Posterior vena cava (tissue), 2 donors: ENCODE data around the gene SREK1IP1. TPM values are rescaled to one million over a fixed set of nuclear protein-coding genes. Genes with fewer than 3 reads are reported as not detected.

Experiments
- DNase-seq: peaks from one replicate; pipeline ENCODE4 v3.0.0-alpha.2; 2020; ENCODE audit warnings: low spot score
- intact Hi-C, 2 donors: fragments of 100-400 bp; cut with DNase I; formaldehyde crosslinking; loops; one replicate each; pipeline versions ENCODE4 v1.14.1 to v1.14.2; 2022 to 2023
- long read RNA-seq, 2 donors: library from polyadenylated mRNA; unstranded; transcript quantifications; one replicate each; pipeline ENCODE4 v2.0.0, GENCODE V29; 2020 to 2021
- total RNA-seq, 2 donors: library from RNA; stranded (reverse); fragmentation: NEBNext Ultra II Directional; extraction: Animal tissue kit (Norgen Biotek cat#: 25700); gene quantifications; one replicate each; pipeline ENCODE4 v1.2.1, GENCODE V29; 2021
- donor health status: DM: yes; HTN: yes; CAD: no.
- donor health status: DM: yes; HTN: yes; CAD: no.

SREK1IP1 gene
- total RNA-seq = 10 to 100 TPM; 22.9 to 24.6 TPM
- long read RNA-seq, donor 1, full-length matches to known transcripts = 5 of 10 reads
- long read RNA-seq, donor 1, partial matches to known transcripts = 1 of 10 reads
- long read RNA-seq, donor 1, other reads (novel, unspliced or antisense) = 4 of 10 reads
- long read RNA-seq, donor 2, partial matches to known transcripts = 1 of 4 reads
- long read RNA-seq, donor 2, other reads (novel, unspliced or antisense) = 2 of 4 reads

DNA sequence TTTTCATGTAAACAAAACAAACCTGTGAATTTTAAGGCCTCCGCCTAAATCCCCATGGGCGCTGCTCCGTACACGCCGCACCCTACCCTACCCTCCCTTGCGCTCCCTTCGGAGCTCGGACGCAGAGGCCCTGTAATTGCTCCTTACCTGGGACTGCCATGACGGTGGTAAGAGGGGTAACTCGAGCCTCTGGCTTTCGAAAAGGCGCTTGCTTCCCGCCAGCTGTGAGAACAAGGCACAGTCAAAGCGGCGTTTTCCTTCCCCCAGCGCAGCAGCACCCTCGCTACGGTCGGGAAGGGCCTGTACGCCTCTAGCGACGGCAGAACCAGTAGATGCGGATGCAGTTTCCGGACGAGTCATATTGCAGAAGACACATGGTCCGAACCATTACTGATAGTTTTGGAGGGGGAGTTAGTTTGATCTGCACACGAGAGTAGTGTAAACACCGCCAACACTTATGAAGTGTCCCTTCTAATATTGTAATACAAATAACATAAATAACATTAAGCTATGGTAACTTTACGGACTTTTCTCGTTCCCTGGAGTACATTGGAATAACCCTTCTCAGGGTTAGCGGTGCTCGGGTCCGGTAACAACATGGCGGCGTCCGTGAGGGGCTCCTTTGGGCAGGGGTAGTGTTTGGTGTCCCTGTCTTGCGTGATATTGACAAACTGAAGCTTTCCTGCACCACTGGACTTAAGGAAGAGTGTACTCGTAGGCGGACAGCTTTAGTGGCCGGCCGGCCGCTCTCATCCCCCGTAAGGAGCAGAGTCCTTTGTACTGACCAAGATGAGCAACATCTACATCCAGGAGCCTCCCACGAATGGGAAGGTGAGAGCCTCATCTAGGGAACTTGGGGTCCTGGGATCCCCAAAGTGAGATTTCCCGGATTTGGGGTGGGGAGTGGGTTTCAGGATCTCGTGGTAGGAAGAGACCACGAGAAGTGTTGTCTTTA is at the start of gene SREK1IP1, which contains the start of gene CWC27:
Gene SREK1IP1, minus strand, starts transcription at position 334 of the 955 bp plus-strand sequence. Its CDS starts 174 bp downstream, at position 160.
Gene CWC27, plus strand, starts transcription at position 573 of the 955 bp plus-strand sequence. Its CDS starts 217 bp downstream, at position 790.
- intact Hi-C loops = no loop called here

DNA sequence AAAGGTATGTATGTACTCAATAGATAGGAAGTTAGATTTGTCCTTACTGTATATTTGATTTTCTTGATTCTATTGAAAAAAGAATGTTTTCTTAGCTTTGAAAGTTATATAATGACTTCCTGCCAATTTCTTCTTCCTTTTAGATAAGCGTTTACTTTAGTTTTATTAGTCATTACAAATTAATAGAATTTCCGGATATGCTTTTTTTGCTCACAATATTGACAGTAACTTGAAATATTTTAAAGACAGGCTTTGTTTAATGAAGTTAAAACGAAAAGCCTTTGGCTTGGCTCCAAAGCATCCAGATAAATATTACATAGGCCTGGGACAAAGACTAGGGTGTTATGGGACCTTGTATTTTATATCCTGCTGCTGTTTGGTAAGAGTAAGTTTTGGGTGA is 49.8 kb upstream of the SREK1IP1 start:
- no peak for DNase-seq
- intact Hi-C loops = loop anchor here (10.0 kb wide), 1 partner anchor 667 kb away; the partner anchor contains the start of gene ADAMTS6 (in 2 of the 2)

More for the DNA sequence above, at the start of gene SREK1IP1, which contains the start of gene CWC27:
- DNase-seq = peak; percentile 93

DNA sequence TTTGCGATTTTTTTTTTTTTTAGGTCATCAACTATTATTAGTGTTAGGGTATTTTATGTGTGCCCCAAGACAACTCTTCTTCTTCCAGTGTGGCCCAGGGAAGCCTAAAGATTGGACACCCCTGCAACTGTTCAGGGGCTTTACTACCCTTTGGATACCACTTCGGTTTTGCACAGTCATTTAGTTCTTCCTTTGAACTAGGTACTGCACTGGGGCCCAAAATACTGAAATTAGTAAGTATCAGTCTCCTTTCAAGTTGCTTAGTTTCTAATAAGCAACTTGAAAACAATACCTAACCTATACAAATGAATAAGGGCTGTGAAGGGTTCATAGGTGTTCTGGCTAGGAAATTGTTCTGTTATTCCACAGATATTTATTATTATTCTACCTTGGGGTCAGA is 45.6 kb upstream of the SREK1IP1 start:
- intact Hi-C loops = loop anchor here (10.0 kb wide), 1 partner anchor 671 kb away; the partner anchor contains the start of gene ADAMTS6 (in 2 of the 2)
- no peak for DNase-seq

DNA sequence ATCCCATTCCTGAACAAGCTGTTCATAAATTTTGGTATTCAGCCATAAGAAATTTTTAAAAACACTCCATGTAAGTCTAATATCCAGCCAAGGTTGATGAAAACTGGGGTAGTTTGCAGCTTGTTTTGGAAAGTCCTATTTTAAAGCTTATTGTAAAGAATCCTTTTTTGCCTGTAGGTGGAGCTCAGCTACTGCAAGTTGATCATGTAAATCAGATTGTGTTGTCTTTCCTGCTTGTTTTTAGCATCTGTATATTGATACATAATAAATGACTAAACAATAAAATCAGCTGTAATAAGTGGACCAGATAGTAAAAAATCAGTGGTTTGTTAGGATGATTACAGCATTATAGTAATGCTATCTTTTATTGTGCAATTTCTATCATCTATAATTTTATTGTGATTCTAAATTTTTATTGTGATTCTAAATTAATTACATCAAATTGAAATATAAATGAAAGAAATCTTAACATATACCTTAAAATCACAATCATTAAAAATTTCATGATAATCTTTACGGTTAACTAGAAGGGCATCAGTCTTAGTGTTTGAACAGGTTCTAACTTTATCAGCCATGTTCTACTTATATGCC is 42.7 kb upstream of the SREK1IP1 start:
- intact Hi-C loops = loop anchor here (10.0 kb wide), 1 partner anchor 674 kb away; the partner anchor contains the start of gene ADAMTS6 (in 2 of the 2)
- DNase-seq = no peak

DNA sequence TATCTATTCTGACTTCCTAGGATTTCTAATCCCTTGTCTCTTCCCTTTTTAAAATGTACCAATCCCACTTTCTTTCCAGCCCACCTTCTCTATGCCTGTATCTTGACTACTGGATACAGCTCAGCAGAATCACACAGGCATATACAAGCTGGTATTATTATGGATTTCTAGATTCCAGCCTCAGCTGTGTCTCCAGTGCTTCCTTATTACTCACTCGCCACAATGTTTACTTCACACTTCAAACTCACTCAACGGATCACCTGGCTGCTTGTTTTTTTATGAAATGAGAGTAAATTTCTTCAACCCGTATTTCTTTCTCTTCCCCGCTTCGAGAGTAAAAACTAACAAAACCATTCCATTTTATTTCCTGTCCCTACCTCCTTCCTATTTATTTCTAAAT is 39.0 kb upstream of the SREK1IP1 start:
- no peak for DNase-seq
- intact Hi-C loops = no loop called here

DNA sequence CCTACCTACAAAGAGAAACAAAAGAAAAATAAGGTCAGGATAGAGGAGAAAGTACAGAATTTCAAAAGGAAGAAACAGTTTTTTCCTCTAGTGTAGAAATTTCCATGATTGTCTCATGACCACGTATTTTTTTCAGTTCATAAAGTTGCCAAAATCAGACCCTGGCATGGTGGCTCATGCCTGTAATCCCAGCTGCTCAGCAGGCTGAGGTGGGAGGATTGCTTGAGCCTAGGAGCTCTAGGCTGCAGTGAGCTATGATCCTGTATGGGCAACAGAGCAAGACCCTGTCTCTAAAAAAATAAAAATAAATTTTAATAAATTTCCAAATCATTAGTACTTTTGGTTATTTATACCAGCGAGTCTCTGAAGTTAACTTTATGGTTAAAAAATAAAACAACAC is 38.0 kb upstream of the SREK1IP1 start:
- no peak for DNase-seq
- intact Hi-C loops = no loop called here

DNA sequence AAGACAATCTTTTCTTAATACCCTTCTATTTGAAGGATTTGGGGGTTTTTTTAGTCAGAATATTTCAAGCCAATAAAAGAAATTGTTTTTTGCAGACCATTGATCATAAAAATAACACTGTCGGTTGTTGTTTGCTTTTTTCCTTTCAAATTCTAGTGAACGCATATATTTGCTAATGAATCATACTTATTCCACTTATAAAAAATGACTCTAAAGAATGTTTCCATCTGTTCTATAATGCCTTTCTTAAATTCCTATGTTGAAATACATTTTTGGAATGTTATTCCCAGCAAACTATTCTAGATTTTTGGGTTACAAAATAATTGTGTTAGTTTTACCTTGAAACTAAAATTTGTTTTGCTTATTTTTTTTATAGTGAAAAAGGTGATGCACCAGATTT is 32.4 kb upstream of the SREK1IP1 start:
- intact Hi-C loops = no loop called here
- no peak for DNase-seq

DNA sequence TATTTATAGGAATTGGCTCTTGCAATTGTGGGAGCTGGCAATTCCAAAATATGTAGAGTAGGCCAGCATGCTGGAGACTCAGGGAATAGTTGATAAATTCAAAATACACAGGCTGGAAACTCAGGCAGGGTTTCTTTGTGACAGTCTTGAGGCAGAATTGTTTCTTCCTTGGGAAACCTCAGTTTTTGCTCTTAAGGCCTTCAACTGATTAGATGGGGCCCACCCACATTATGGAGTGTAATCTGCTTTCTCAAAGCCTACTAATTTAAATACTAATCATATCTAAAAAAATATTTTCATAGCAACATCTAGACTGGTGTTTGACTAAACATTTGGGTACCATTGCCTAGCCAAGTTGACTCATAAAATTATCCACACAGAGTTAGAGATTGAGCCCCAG is 27.8 kb upstream of the SREK1IP1 start:
- no peak for DNase-seq
- intact Hi-C loops = no loop called here

DNA sequence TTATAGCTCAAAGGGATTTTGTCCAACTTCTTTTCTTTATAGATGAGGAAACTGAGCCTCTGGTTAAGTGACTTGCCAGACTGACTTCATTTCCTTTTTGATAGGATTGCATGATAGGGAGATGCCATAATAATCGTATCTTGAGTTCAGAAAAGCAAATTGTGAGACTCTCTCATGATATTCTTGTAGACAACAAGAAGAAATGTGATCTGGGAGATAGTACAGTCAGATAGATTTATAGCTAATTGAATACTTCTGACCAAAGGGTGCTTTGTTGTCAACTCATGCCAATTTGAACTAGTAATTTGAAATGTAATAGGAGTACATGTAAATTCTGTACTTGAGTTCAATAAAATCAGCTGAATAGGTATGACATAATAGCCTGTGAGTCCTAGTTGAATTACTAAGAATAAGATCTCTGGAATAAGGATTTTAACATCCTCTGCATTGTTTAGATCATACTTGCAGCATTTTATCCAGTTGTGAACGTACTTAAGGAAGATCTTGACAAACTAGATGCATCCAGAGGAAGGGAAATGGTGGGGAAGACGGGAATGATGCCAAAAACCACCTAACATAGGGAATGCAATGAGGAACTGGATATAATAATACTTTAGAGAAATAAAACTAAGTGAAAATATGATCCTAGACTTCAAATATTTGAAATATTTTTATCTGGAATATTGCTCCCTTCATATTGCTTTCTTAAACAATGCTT is 25.7 kb upstream of the SREK1IP1 start:
- intact Hi-C loops = no loop called here
- DNase-seq = no peak

DNA sequence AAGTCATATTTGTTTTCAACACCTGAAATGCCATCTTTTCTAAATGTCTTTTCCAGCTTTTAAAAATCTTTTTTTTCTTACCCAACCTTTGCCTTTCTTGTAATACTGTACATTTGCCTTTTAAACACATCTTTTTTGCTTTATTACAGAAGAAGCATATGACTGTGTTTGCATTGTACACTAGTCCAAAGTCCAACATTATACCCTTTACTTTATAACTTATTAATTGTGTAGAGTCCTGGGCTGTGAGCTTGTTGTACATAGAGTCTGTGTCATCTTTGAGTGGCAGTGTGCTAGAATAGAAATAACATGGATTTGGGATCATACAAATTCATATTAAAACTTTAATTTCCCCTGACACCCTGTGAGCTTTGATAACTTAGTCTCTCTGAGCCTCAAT is 24.0 kb upstream of the SREK1IP1 start:
- intact Hi-C loops = no loop called here

DNA sequence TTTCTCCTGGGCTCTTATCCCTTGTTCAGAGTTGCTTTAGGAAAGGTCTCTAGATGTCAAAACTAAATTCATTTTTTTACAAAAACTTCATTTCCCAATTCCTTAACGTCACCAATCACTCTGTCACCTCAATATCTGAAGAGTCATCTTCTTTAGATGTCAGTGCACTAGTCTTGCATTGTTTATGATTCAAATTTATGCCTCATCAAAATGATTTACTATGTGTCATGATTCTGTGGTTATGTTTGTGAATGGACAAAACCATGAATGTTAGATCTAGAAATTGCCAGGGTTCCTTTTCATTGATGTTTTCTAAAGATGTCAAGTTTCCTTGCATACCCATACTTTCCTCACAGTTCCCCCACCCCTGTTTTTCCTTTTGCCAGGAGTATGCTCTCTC is 21.7 kb upstream of the SREK1IP1 start:
- intact Hi-C loops = no loop called here
- DNase-seq = no peak

More for the DNA sequence above, 24.0 kb upstream of the SREK1IP1 start:
- no peak for DNase-seq

DNA sequence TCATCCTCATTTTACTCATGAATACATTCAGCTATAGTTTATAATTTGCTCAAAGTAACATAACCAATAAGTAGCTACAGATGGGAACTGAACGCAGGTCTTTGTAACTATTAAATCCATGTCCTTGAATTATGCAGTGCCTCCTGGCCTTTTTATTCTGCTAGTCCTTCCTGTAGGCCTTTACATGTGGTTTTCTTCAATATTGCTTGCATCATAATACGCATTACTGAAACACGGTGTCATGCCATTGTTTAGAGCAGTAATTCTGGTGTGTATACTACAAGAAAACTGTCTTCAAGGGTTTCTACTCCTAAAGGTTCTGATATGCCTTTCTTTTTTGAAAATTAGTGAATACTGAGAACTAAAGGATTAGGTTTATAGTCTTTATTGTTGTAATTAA is 21.0 kb upstream of the SREK1IP1 start:
- intact Hi-C loops = no loop called here
- DNase-seq = no peak

DNA sequence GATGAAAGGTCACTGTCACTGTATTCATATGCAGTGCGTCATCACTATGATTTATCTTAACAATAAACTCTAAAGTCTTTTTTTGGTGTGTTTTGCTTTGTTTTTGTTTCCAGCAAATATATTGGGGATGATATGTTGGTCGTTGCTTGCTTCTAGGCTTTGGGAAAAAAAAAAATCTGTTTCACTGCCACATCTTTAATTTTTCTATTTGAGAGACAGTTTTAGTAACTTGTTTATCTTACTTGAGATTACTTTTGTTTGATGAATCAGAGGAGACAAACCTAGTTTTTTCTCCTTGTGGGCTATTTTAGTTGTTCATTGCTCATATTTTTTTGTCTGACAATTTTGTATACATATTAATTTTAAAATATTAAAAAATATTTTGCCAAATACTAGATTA is 19.7 kb upstream of the SREK1IP1 start:
- intact Hi-C loops = no loop called here
- DNase-seq = no peak

DNA sequence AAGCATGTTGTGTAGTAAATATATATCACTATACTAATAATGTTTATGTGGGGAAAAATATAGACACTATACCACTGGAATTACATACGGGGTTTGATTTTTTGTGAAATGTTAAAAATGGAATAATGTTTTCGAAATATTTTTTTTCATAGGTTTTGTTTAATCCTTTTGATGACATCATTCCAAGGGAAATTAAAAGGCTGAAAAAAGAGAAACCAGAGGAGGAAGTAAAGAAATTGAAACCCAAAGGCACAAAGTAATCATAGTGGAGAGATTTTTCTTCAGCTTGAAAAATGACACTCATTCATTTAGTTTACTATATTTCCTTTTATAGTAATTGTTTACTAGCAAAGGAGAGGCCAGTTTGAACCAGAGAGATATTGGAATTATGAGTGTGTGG is 17.9 kb upstream of the SREK1IP1 start:
- DNase-seq = no peak
- intact Hi-C loops = no loop called here

DNA sequence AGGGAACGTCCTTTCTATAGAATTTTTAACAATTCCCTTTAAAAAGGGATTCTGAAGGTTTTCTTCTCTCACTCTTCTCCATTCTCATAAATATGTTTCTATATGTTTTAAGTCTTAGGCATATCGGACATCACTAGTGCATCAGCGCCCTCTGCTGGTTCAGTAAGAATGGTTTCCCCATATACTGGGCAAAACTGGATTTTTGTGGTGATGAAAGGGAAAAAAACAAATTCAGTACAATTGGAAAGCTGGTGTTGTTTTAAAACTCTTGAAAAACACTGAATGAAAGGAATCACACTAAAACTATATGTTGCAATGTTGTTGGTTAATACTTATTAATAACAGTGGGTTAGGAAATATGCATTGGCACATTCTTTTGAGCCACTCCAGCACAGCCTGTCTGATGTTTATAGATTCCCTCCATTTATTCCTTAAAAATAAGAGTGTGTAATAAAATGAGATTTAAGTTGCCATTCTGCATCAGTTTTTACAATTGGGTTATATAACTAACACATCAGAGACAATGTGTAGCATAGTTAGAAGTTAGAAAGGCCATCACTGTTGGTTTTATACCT is 16.0 kb upstream of the SREK1IP1 start:
- intact Hi-C loops = no loop called here

DNA sequence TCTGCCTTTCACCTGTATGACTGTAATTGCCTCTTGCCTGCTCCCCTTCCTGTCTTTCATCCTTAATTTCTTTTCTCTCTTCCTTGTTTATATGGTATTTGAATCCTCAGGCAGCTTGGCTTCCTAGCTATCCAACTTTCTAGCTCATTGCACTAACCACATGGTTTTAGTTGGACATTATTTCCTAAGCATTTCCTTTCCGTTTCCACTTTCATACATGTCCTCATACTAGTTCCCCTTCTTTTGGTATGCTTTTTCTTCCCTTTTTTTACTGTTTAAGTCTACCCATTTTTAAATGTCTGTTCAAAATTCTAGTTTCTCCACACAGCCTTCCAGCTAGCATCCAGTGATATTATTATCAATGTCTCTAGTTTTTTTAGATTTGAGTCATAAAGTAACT is 6.8 kb upstream of the SREK1IP1 start:
- no peak for DNase-seq
- intact Hi-C loops = no loop called here

More for the DNA sequence above, 16.0 kb upstream of the SREK1IP1 start:
- peak; percentile 82 for DNase-seq

DNA sequence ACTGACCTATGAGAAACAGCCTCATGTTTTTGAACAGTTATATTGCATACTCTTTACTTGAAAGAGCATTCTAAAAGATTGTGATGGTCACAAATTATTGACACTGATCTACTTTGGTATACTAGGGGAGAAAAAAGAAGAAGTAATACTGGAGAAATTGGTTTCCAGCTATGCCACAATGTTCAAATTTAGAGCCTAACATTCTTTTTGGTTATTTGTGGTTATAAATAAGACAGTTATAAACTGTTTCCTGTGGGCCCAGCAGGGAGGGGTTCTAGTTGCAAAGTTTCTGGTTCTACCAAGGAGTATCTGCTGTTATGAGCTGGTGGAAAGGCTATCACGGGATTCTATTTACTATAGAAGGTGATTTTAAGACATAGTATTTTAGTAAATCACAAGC is 5.0 kb upstream of the SREK1IP1 start:
- intact Hi-C loops = no loop called here

DNA sequence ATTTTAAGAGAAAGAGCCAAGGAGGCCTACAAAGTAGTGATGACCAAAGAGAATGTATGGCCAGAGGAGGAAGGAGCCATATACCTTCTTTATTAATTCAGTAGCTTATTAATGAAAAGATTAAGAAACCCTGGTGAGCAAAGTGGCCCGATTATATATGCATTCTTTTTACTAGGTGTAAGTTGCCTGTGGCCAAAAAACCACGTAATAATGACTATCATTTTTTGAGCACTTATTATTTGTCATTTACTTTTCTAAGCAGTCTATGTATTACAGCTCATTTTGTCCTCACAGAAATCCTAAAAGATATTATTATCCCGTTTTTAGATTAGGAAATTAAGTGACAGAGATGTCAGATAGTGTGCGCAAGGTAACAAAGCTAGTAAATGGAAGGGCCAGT is 3.2 kb upstream of the SREK1IP1 start:
- intact Hi-C loops = no loop called here
- no peak for DNase-seq

More for the DNA sequence above, 5.0 kb upstream of the SREK1IP1 start:
- DNase-seq = no peak

DNA sequence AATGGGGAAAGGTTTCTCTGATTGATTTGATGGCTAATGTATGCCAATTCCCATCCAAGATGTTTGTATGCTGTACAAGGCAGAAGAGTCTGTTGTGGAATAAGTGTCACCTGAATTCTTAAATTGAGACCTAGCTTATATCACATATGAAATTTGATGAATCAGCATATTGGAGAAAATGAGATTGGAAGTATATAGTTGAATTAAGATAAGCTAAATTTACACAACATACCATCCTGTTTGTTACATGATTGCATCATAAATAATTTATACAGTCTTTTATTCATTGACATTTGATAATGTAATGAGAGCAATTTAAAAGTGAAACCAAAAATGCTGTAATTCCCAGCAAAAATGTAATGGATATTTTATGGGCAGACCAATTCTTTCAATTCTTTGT is 1.4 kb upstream of the SREK1IP1 start:
- intact Hi-C loops = no loop called here
- DNase-seq = no peak
